Loucy (cell line): ENCODE data around the gene STRIP2.

Source experiments
- H2AFZ ChIP-seq: fragments of 200-600 bp; sonication (generic); 2 replicates; pipeline ENCODE4 v1.6.0; 2016; ENCODE audit warnings: antibody characterized with exemption, mild to moderate bottlenecking, low read length, moderate library complexity
- H3F3A ChIP-seq: fragments of 200-600 bp; 2 replicates; pipeline ENCODE4 v1.6.0; 2016; ENCODE audit warnings: antibody characterized with exemption, low read depth, mild to moderate bottlenecking
- H3K27me3 ChIP-seq: fragments of 200-600 bp; sonication (generic); 2 replicates; pipeline ENCODE4 v1.6.1; 2014; ENCODE audit warnings: low read length, mild to moderate bottlenecking; ENCODE audit not compliant: insufficient read depth, poor library complexity, severe bottlenecking
- H3K36me3 ChIP-seq: fragments of 200-600 bp; sonication (generic); 2 replicates; pipeline ENCODE4 v1.6.1; 2016; ENCODE audit warnings: low read length; ENCODE audit not compliant: insufficient read depth
- H3K4me1 ChIP-seq: fragments of 200-600 bp; sonication (generic); 2 replicates; pipeline ENCODE4 v1.5.1; 2014; ENCODE audit warnings: low read length, mild to moderate bottlenecking; ENCODE audit not compliant: insufficient read depth, poor library complexity, severe bottlenecking
- H3K4me2 ChIP-seq: fragments of 200-600 bp; sonication (generic); 2 replicates; pipeline ENCODE4 v1.6.0; 2014; ENCODE audit warnings: antibody characterized with exemption, low read length, low read depth, mild to moderate bottlenecking; ENCODE audit not compliant: poor library complexity, severe bottlenecking
- H3K4me3 ChIP-seq: fragments of 200-600 bp; sonication (generic); 2 replicates; pipeline ENCODE4 v1.5.1; 2014; ENCODE audit warnings: low read length, mild to moderate bottlenecking, mixed read lengths; ENCODE audit not compliant: poor library complexity, severe bottlenecking
- H3K79me2 ChIP-seq: fragments of 200-600 bp; sonication (generic); 2 replicates; pipeline ENCODE4 v1.6.1; 2014; ENCODE audit warnings: low read length; ENCODE audit not compliant: insufficient read depth
- H3K9ac ChIP-seq: fragments of 200-600 bp; sonication (generic); 2 replicates; pipeline ENCODE4 v1.6.0; 2014; ENCODE audit warnings: mild to moderate bottlenecking, low read depth, low read length, moderate library complexity; ENCODE audit not compliant: poor library complexity, severe bottlenecking
- H3K9me2 ChIP-seq: fragments of 200-600 bp; sonication (generic); replicated peaks from 2 replicates; pipeline ENCODE4 v1.6.1; 2016; ENCODE audit warnings: low read depth, low read length, mixed read lengths
- H3K9me3 ChIP-seq: fragments of 200-600 bp; sonication (generic); 2 replicates; pipeline ENCODE4 v1.6.1; 2014; ENCODE audit warnings: mild to moderate bottlenecking, antibody characterized with exemption, low read length, low read depth; ENCODE audit not compliant: insufficient read depth
- H4K20me1 ChIP-seq: fragments of 200-600 bp; sonication (generic); 2 replicates; pipeline ENCODE4 v1.6.0; 2014; ENCODE audit warnings: antibody characterized with exemption, low read length, mild to moderate bottlenecking; ENCODE audit not compliant: insufficient read depth, poor library complexity, severe bottlenecking
- CTCF ChIP-seq: fragments of 200-600 bp; sonication (generic); conservative IDR thresholded peaks from 2 replicates; pipeline ENCODE4 v1.5.1; 2014; ENCODE audit warnings: mild to moderate bottlenecking, antibody characterized with exemption, low read length
- EZH2phosphoT487 ChIP-seq: fragments of 200-600 bp; IDR thresholded peaks from 2 replicates; pipeline ENCODE4 v1.6.1; 2018; ENCODE audit warnings: antibody characterized with exemption, mild to moderate bottlenecking, moderate library complexity, borderline replicate concordance

The STRIP2 gene

GRCh38 chr7:129435414-129435829 lies 1.2 kb downstream of the STRIP2 start:
- H3K4me1 ChIP-seq: peaks cover 23% of the 10 kb centered on the region
- H3K4me2 ChIP-seq: peak overlapping the region; percentile 92
- TF ChIP-seq CTCF (no peak), EZH2phosphoT487 (no peak)
- no peaks in the 10 kb centered on the region for H3F3A ChIP-seq
- H2AFZ ChIP-seq: 0 out of 2 replicates have a peak overlapping the region, but pooled peaks have one; percentile 97
- H3K79me2 ChIP-seq: no peaks in the 10 kb centered on the region
- no peaks in the 10 kb centered on the region for H3K9me2 ChIP-seq
- H3K36me3 ChIP-seq: no peaks in the 10 kb centered on the region
- peak overlapping the region; percentile 79 for H3K4me3 ChIP-seq
- H3K27me3 ChIP-seq: peaks cover 5% of the 10 kb centered on the region
- H3K9ac ChIP-seq: peak overlapping the region; percentile 79
- no peaks in the 10 kb centered on the region for H3K9me3 ChIP-seq
- H4K20me1 ChIP-seq: no peaks in the 10 kb centered on the region

GRCh38 chr7:129436335-129436923 lies 2.2 kb downstream of the STRIP2 start:
- Histone ChIP-seq H3K9ac (no peak overlapping the region), H3K9me2 (no peaks in the 10 kb centered on the region), H3K4me3 (no peak overlapping the region), H3F3A (no peaks in the 10 kb centered on the region), H3K4me1 (peaks cover 23% of the 10 kb centered on the region), H4K20me1 (no peaks in the 10 kb centered on the region), H3K27me3 (peaks cover 5% of the 10 kb centered on the region), H3K4me2 (no peak overlapping the region), H3K9me3 (no peaks in the 10 kb centered on the region), H3K79me2 (no peaks in the 10 kb centered on the region), H3K36me3 (no peaks in the 10 kb centered on the region), H2AFZ (no peak overlapping the region)
- TF ChIP-seq CTCF: no peak
- no peak for TF ChIP-seq EZH2phosphoT487

DNA sequence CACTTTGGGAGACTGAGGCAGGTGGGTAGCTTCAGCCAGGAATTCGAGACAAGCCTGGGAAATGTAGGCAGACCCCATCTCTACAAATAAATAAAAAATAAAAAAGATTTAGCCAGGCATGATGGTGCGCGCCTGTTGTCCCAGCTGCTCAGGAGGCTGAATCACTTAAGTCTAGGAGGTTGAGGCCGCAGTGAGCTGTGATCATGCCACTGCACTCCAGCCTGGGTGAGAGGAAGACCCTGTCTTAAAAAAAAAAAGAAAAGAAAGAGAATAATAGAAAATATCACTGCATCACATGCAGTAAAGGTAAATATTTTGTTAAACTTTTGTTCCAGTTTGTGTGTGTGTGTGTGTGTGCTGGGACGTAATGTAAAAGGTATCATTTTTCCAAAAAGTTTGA lies 3.0 kb downstream of the STRIP2 start:
- TF ChIP-seq EZH2phosphoT487: no peak
- TF ChIP-seq CTCF: no peak
- H3K4me1 ChIP-seq: peaks cover 23% of the 10 kb centered on the region

More for the DNA sequence above, 3.0 kb downstream of the STRIP2 start:
- no peaks in the 10 kb centered on the region for H4K20me1 ChIP-seq
- no peaks in the 10 kb centered on the region for H3K9me3 ChIP-seq
- H2AFZ ChIP-seq: no peak overlapping the region
- no peak overlapping the region for H3K9ac ChIP-seq
- H3K27me3 ChIP-seq: peaks cover 5% of the 10 kb centered on the region
- no peak overlapping the region for H3K4me3 ChIP-seq
- H3K79me2 ChIP-seq: no peaks in the 10 kb centered on the region
- H3K4me2 ChIP-seq: no peak overlapping the region
- no peaks in the 10 kb centered on the region for H3K36me3 ChIP-seq
- H3K9me2 ChIP-seq: no peaks in the 10 kb centered on the region
- H3F3A ChIP-seq: no peaks in the 10 kb centered on the region
